CD14-positive monocyte (primary cell): ENCODE measurements around the gene INPP5F. TPM values are rescaled to one million over a fixed set of nuclear protein-coding genes. Genes with fewer than 3 reads are reported as not detected.

Experiments
- DNase-seq, 3 donors: peaks; one replicate each; pipeline ENCODE4 v3.0.0-alpha.2; 2011 to 2022
- H2AFZ ChIP-seq: 2 replicates; pipeline ENCODE4 v1.6.0; 2012; ENCODE audit warnings: mild to moderate bottlenecking, low read depth, low read length, inconsistent platforms; ENCODE audit not compliant: insufficient read depth, poor library complexity, severe bottlenecking
- H3K27ac ChIP-seq, 2 donors: 1 replicate in 1 of 2; 2 replicates in 1 of 2; pipeline ENCODE4 v1.5.1; 2012 to 2013; ENCODE audit warnings: low read length in 2 of 2, control low read depth in 1 of 2, inconsistent platforms in 1 of 2, low read depth in 1 of 2, mild to moderate bottlenecking in 1 of 2
- H3K27me3 ChIP-seq, 2 donors: one replicate each; pipeline versions ENCODE4 v1.6.0 to v1.6.1; 2011 to 2013; ENCODE audit warnings: low read length in 2 of 2; ENCODE audit not compliant: control insufficient read depth in 2 of 2, insufficient read depth in 2 of 2
- H3K36me3 ChIP-seq, 2 donors: replicated peaks in 1 of 2; 1 replicate in 1 of 2; 2 replicates in 1 of 2; pipeline versions ENCODE4 v1.5.1 to v1.6.1; 2012 to 2013; ENCODE audit warnings: low read length in 2 of 2, control low read depth in 1 of 2, inconsistent platforms in 1 of 2, mild to moderate bottlenecking in 1 of 2; ENCODE audit not compliant: insufficient read depth in 2 of 2, control insufficient read depth in 1 of 2
- H3K4me1 ChIP-seq, 2 donors: 1 replicate in 1 of 2; 2 replicates in 1 of 2; pipeline versions ENCODE4 v1.5.1 to v1.6.1; 2012 to 2013; ENCODE audit warnings: low read length in 2 of 2, control low read depth in 1 of 2, inconsistent platforms in 1 of 2, mild to moderate bottlenecking in 1 of 2, moderate library complexity in 1 of 2; ENCODE audit not compliant: insufficient read depth in 2 of 2, control insufficient read depth in 1 of 2
- H3K4me2 ChIP-seq: replicated peaks from 2 replicates; pipeline ENCODE3; 2012; ENCODE audit warnings: low read length, moderate library complexity, mild to moderate bottlenecking; ENCODE audit not compliant: poor library complexity, severe bottlenecking; ENCODE audit errors: extremely low read depth
- H3K4me3 ChIP-seq, 3 experiments: fragments of 200-600 bp in 1 of 3; sonication (generic) in 1 of 3; replicated peaks in 1 of 3; 1 replicate in 2 of 3; 2 replicates in 1 of 3; pipeline ENCODE4 v1.5.1; 2011 to 2013; ENCODE audit warnings: low read length in 3 of 3, mild to moderate bottlenecking in 3 of 3, control low read depth in 2 of 3, low read depth in 2 of 3, inconsistent platforms in 1 of 3, moderate library complexity in 1 of 3
- H3K79me2 ChIP-seq: 2 replicates; pipeline ENCODE4 v1.6.0; 2012; ENCODE audit warnings: mild to moderate bottlenecking, control low read depth, inconsistent platforms, low read length, moderate library complexity; ENCODE audit not compliant: insufficient read depth
- H3K9ac ChIP-seq: 2 replicates; pipeline ENCODE4 v1.6.0; 2017; ENCODE audit warnings: low read length, mild to moderate bottlenecking; ENCODE audit not compliant: insufficient read depth, poor library complexity, severe bottlenecking
- H3K9me3 ChIP-seq, 2 donors: replicated peaks in 1 of 2; 1 replicate in 1 of 2; 2 replicates in 1 of 2; pipeline versions ENCODE4 v1.5.1 to v1.6.1; 2012 to 2013; ENCODE audit warnings: low read length in 2 of 2, control low read depth in 1 of 2; ENCODE audit not compliant: control insufficient read depth in 1 of 2, insufficient read depth in 1 of 2
- H4K20me1 ChIP-seq: 2 replicates; pipeline ENCODE4 v1.6.0; 2012; ENCODE audit warnings: mild to moderate bottlenecking, low read length, control low read depth, moderate library complexity; ENCODE audit not compliant: insufficient read depth
- H3K27ac Mint-ChIP-seq, 7 donors: one replicate each; pipeline ENCODE4 v1.8.0; 2020; ENCODE audit warnings: mild to moderate bottlenecking in 7 of 7, mixed read lengths in 7 of 7, moderate library complexity in 6 of 7, inconsistent platforms in 2 of 7
- H3K27me3 Mint-ChIP-seq, 3 donors: one replicate each; pipeline ENCODE4 v1.8.0; 2021 to 2022; ENCODE audit warnings: low read depth in 3 of 3, mild to moderate bottlenecking in 3 of 3, mixed read lengths in 3 of 3, moderate library complexity in 3 of 3, inconsistent platforms in 1 of 3
- H3K36me3 Mint-ChIP-seq, 2 donors: one replicate each; pipeline ENCODE4 v1.8.0; 2020; ENCODE audit warnings: mixed read lengths in 2 of 2, inconsistent platforms in 1 of 2, mild to moderate bottlenecking in 1 of 2
- H3K4me1 Mint-ChIP-seq: one replicate; pipeline ENCODE4 v1.8.0; 2020; ENCODE audit warnings: mild to moderate bottlenecking, mixed read lengths
- H3K4me3 Mint-ChIP-seq, 2 donors: one replicate each; pipeline ENCODE4 v1.8.0; 2020; ENCODE audit warnings: mild to moderate bottlenecking in 2 of 2, mixed read lengths in 2 of 2, moderate library complexity in 1 of 2
- H3K9me3 Mint-ChIP-seq, 7 donors: one replicate each; pipeline ENCODE4 v1.8.0; 2020 to 2022; ENCODE audit warnings: mixed read lengths in 7 of 7, mild to moderate bottlenecking in 6 of 7, moderate library complexity in 6 of 7, inconsistent platforms in 2 of 7
- WGBS: methylation state at CpG from one replicate; pipeline ENCODE4 v1.1.5; 2013; ENCODE audit warnings: missing lambda C conversion rate; ENCODE audit not compliant: insufficient coverage; 5-methylcytosine and 5-hydroxymethylcytosine counted together
- intact Hi-C, 2 donors: fragments of 100-400 bp; cut with micrococcal nuclease; formaldehyde crosslinking; loops; one replicate each; pipeline versions ENCODE4 v1.15.0 to v1.15.1; 2023
- polyA plus RNA-seq, 3 donors: library from polyadenylated mRNA; depleted of rRNA in 1 of 3; unstranded in 2 of 3; stranded (reverse) in 1 of 3; fragments of 300-500 nt in 2 of 3; fragments of >200 nt in 1 of 3; fragmentation: Illumina TruSeq in 2 of 3; gene quantifications; 1 replicate in 2 of 3; 2 replicates in 1 of 3; pipeline ENCODE4 v1.2.3, GENCODE V29; 2012 to 2021
- TF ChIP-seq, protein P1 (sequence below): fragments of 200-600 bp; IDR thresholded peaks from one replicate; pipeline ENCODE4 v1.8.0; 2022; ENCODE audit warnings: antibody characterized with exemption, mild to moderate bottlenecking

The INPP5F gene
- polyA plus RNA-seq, 3 donors, result 5.1 to 6.9 (median 5.4) TPM

GRCh38 chr10:119777686-119778085 lies 51.8 kb downstream of the INPP5F start:
- Histone ChIP-seq H2AFZ (no peak overlapping the region), H3K9ac (no peak overlapping the region), H3K36me3 (no peaks in the 10 kb centered on the region), H3K27ac (no peak overlapping the region), H3K27me3 (no peaks in the 10 kb centered on the region), H3K4me3 (no peak overlapping the region), H3K9me3 (no peaks in the 10 kb centered on the region), H4K20me1 (no peaks in the 10 kb centered on the region), H3K4me2 (no peak overlapping the region), H3K79me2 (no peaks in the 10 kb centered on the region), H3K4me1 (no peaks in the 10 kb centered on the region)
- H3K27ac Mint-ChIP-seq, result no peak overlapping the region
- no peak overlapping the region for H3K4me3 Mint-ChIP-seq
- no peaks in the 10 kb centered on the region for H3K4me1 Mint-ChIP-seq
- WGBS, result no CpG with 5 or more reads among the region's 3 CpGs
- intact Hi-C loops, result no loop called here
- TF ChIP-seq, protein P1, sequence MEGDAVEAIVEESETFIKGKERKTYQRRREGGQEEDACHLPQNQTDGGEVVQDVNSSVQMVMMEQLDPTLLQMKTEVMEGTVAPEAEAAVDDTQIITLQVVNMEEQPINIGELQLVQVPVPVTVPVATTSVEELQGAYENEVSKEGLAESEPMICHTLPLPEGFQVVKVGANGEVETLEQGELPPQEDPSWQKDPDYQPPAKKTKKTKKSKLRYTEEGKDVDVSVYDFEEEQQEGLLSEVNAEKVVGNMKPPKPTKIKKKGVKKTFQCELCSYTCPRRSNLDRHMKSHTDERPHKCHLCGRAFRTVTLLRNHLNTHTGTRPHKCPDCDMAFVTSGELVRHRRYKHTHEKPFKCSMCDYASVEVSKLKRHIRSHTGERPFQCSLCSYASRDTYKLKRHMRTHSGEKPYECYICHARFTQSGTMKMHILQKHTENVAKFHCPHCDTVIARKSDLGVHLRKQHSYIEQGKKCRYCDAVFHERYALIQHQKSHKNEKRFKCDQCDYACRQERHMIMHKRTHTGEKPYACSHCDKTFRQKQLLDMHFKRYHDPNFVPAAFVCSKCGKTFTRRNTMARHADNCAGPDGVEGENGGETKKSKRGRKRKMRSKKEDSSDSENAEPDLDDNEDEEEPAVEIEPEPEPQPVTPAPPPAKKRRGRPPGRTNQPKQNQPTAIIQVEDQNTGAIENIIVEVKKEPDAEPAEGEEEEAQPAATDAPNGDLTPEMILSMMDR, result no peak
- DNase-seq, result no peak
- peaks cover 0 to 2% (median 0%) of the 10 kb centered on the region in 7 donors for H3K9me3 Mint-ChIP-seq
- peaks cover 0 to 3% (median 1%) of the 10 kb centered on the region in 3 donors for H3K27me3 Mint-ChIP-seq
- H3K36me3 Mint-ChIP-seq, result peaks cover 2 to 15% of the 10 kb centered on the region in 2 donors

DNA sequence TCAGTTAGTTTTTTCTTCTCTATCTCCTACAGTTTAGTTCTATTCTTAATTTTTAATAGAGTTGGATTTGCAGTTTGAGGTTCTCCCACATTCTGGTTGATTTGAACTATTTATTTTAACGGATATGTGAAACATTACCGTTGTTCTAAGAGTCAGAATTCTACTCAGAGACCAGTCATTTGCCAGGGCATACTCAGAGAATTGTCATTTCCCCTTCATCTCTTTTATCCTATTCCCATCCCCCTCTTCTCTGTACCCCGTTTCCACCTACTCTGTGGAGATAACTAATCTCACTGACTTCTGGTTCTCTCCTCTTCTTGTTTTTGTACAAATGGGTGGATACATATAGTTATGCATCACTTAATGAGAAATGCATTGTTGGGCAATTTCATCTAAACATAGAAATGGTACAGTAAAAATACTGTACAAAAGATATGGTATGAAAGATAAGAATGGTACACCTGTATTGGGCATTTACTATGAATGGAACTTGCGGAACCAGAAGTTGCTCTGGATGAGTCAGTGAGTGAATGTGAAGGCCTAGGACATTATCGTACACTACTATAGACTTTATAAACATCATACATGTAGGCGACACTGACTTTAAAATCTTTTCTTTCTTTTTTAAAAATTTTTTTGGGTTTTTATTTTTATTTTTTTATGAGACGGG lies 53.1 kb downstream of the INPP5F start:
- Histone ChIP-seq H3K4me2 (no peak overlapping the region), H3K79me2 (no peaks in the 10 kb centered on the region), H3K9me3 (no peaks in the 10 kb centered on the region), H3K27ac (no peak overlapping the region), H3K36me3 (no peaks in the 10 kb centered on the region), H3K27me3 (no peaks in the 10 kb centered on the region), H4K20me1 (no peaks in the 10 kb centered on the region), H2AFZ (no peak overlapping the region), H3K9ac (no peak overlapping the region), H3K4me1 (peaks cover 3 to 9% of the 10 kb centered on the region in 2 donors), H3K4me3 (no peak overlapping the region)
- intact Hi-C loops, result no loop called here
- Mint-ChIP-seq H3K27ac (no peak overlapping the region), H3K27me3 (peaks cover 0 to 3% (median 1%) of the 10 kb centered on the region in 3 donors), H3K36me3 (peaks cover 2 to 11% of the 10 kb centered on the region in 2 donors), H3K9me3 (peaks cover 0 to 2% (median 0%) of the 10 kb centered on the region in 7 donors), H3K4me3 (no peak overlapping the region), H3K4me1 (peaks cover 7% of the 10 kb centered on the region)
- TF ChIP-seq, protein P1, result no peak
- no peak for DNase-seq
- WGBS, result no CpG with 5 or more reads among the region's 7 CpGs
